Calu3 (cell line): Measurements from ENCODE around the gene MINAR2. TPM values are rescaled to one million over a fixed set of nuclear protein-coding genes. Genes with fewer than 3 reads are reported as not detected.

ENCODE experiments used
- BruUV-seq: library from RNA; stranded (reverse); fragments of 400-500 nt; replicated peaks from 2 replicates; lab custom pipeline; 2021; lab: Mats Ljungman, UMichigan
- CTCF ChIA-PET: fragments of 300-600 bp; sonication (Branson Sonifier 250); formaldehyde crosslinking; loops from one replicate; lab custom pipeline; 2022; ENCODE audit warnings: antibody characterized with exemption; lab: Charles Lee
- DNase-seq: peaks from one replicate; pipeline ENCODE4 v3.0.0; 2022
- H3K27ac Mint-ChIP-seq: one replicate; pipeline ENCODE4 v1.8.0; 2022; ENCODE audit warnings: mixed read lengths; ENCODE audit not compliant: unreplicated experiment
- H3K27me3 Mint-ChIP-seq: one replicate; pipeline ENCODE4 v1.8.0; 2022; ENCODE audit warnings: mixed read lengths; ENCODE audit not compliant: unreplicated experiment
- H3K36me3 Mint-ChIP-seq: one replicate; pipeline ENCODE4 v1.8.0; 2022; ENCODE audit warnings: mild to moderate bottlenecking, moderate library complexity, mixed read lengths; ENCODE audit not compliant: insufficient read depth, unreplicated experiment
- H3K4me1 Mint-ChIP-seq: one replicate; pipeline ENCODE4 v1.8.0; 2022; ENCODE audit warnings: mild to moderate bottlenecking, low read depth, mixed read lengths; ENCODE audit not compliant: unreplicated experiment
- H3K4me3 Mint-ChIP-seq: one replicate; pipeline ENCODE4 v1.8.0; 2022; ENCODE audit warnings: mild to moderate bottlenecking, low read depth, moderate library complexity, mixed read lengths; ENCODE audit not compliant: unreplicated experiment
- H3K9me3 Mint-ChIP-seq: one replicate; pipeline ENCODE4 v1.8.0; 2022; ENCODE audit warnings: low read depth, mixed read lengths; ENCODE audit not compliant: unreplicated experiment
- intact Hi-C: fragments of 100-400 bp; cut with micrococcal nuclease; formaldehyde crosslinking; loops from one replicate; pipeline ENCODE4 v1.10.0; 2022; ENCODE audit not compliant: unreplicated experiment
- total RNA-seq: library from RNA; stranded (reverse); gene quantifications from 2 replicates; pipeline ENCODE4 v1.2.3, GENCODE V29; 2022
- TF ChIP-seq, protein P1 (sequence below): fragments of 200-600 bp; IDR thresholded peaks from one replicate; pipeline ENCODE4 v1.8.0; 2022; ENCODE audit warnings: antibody characterized with exemption; ENCODE audit not compliant: unreplicated experiment

The MINAR2 gene
- total RNA-seq, 1 experiment from 2014 or later = not detected

DNA sequence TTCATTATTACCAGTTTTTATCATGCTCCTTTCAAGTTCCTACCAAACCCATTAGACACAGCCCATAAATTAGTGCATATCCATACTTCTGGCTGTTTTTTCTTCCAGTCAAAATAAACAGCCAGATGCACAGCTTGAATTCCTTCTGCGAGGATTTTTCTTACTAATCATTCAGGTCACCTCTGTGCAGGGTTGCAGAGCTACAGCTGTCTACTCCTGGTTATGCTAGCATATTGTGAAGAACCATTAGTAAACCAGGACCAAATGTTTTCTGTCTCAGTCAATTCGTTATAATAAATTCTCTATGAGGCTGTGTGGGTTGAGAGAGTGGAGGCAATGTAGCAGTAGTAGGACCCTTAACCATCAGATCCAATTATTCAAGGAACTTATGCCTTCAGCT is 8.1 kb upstream of the MINAR2 start:
- no peaks in the 10 kb centered on the region for H3K9me3 Mint-ChIP-seq
- no peaks in the 10 kb centered on the region for H3K27me3 Mint-ChIP-seq
- no peak overlapping the region for H3K27ac Mint-ChIP-seq

DNA sequence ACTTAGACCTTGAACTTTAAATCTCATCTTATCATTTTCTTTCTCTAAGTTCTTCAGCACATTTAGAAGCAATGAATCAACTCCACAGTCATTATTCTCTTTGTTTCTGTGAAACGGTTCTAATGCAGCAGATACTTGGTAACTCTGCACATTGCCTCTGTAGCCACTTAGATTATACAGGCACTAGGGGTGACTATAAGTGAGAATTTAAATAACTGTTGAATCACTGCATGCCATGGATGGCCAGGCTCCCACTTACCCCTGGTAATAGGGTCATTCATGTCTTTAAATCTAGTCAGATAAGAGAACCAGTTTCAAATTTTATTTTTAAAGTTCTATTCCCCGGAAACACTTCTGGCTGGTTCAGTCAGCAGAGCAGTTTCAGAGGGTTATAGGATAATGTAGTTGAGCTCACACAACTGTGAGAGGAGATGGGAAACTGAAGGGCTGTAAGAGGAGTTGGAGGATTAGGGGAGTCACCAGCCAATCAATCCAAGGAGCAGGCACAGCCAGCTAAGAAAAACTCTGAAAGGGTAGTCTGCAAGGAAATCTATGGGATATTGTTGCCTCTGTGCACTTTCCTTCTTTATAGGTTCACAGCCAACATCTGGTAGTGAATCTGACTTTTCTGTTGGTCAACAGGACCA is 4.2 kb upstream of the MINAR2 start:
- no peak for DNase-seq
- no peaks in the 10 kb centered on the region for H3K4me1 Mint-ChIP-seq
- H3K9me3 Mint-ChIP-seq = no peaks in the 10 kb centered on the region
- H3K27ac Mint-ChIP-seq = no peak overlapping the region
- H3K27me3 Mint-ChIP-seq = no peaks in the 10 kb centered on the region
- TF ChIP-seq, protein P1, sequence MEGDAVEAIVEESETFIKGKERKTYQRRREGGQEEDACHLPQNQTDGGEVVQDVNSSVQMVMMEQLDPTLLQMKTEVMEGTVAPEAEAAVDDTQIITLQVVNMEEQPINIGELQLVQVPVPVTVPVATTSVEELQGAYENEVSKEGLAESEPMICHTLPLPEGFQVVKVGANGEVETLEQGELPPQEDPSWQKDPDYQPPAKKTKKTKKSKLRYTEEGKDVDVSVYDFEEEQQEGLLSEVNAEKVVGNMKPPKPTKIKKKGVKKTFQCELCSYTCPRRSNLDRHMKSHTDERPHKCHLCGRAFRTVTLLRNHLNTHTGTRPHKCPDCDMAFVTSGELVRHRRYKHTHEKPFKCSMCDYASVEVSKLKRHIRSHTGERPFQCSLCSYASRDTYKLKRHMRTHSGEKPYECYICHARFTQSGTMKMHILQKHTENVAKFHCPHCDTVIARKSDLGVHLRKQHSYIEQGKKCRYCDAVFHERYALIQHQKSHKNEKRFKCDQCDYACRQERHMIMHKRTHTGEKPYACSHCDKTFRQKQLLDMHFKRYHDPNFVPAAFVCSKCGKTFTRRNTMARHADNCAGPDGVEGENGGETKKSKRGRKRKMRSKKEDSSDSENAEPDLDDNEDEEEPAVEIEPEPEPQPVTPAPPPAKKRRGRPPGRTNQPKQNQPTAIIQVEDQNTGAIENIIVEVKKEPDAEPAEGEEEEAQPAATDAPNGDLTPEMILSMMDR = no peak
- intact Hi-C loops = no loop called here
- CTCF ChIA-PET = interaction anchor here (0.6 kb wide), 2 partner anchors 287 to 383 kb away, joined by 3 to 5 read pairs; no protein-coding TSS in a partner anchor
- H3K4me3 Mint-ChIP-seq = no peak overlapping the region
- BruUV-seq = no TSS peak
- no peaks in the 10 kb centered on the region for H3K36me3 Mint-ChIP-seq

More for the DNA sequence above, 8.1 kb upstream of the MINAR2 start:
- no peak for DNase-seq
- TF ChIP-seq, protein P1 = no peak
- no TSS peak for BruUV-seq
- no peaks in the 10 kb centered on the region for H3K4me1 Mint-ChIP-seq
- H3K4me3 Mint-ChIP-seq = no peak overlapping the region
- intact Hi-C loops = no loop called here
- CTCF ChIA-PET = no interaction called here
- no peaks in the 10 kb centered on the region for H3K36me3 Mint-ChIP-seq

- DNase-seq = no peak
- TF ChIP-seq, protein P1 = no peak
- Mint-ChIP-seq H3K27me3 (no peaks in the 10 kb centered on the region), H3K9me3 (no peaks in the 10 kb centered on the region), H3K4me3 (no peak overlapping the region), H3K4me1 (no peaks in the 10 kb centered on the region), H3K27ac (no peak overlapping the region), H3K36me3 (no peaks in the 10 kb centered on the region)
- CTCF ChIA-PET = no interaction called here
- BruUV-seq = no TSS peak
- intact Hi-C loops = no loop called here
These were observed 1.9 kb upstream of the MINAR2 start for GRCh38 chr5:129745997-129746396.

GRCh38 chr5:129746876-129747275 is 1.0 kb upstream of the MINAR2 start:
- intact Hi-C loops = no loop called here
- no peak overlapping the region for H3K4me3 Mint-ChIP-seq
- no peaks in the 10 kb centered on the region for H3K4me1 Mint-ChIP-seq
- H3K9me3 Mint-ChIP-seq = no peaks in the 10 kb centered on the region
- H3K36me3 Mint-ChIP-seq = no peaks in the 10 kb centered on the region
- no peak for DNase-seq
- TF ChIP-seq, protein P1 = no peak
- no peak overlapping the region for H3K27ac Mint-ChIP-seq
- H3K27me3 Mint-ChIP-seq = no peaks in the 10 kb centered on the region
- no TSS peak for BruUV-seq
- CTCF ChIA-PET = no interaction called here
